Amniotic stem cell (primary cell): Measurements from ENCODE around the gene SEMA6B.
"Not testable (repeated sequence)": the region's sequence is repeated elsewhere in the genome, so short reads cannot be mapped to it uniquely, and the experiment has no call there.

Experiments used
- DNase-seq: peaks from one replicate; lab custom pipeline; 2025; lab: John Stamatoyannopoulos, UW

The SEMA6B gene

GRCh38 chr19:4570916-4571304 lies 11.4 kb upstream of the SEMA6B start:
- no peak for DNase-seq

GRCh38 chr19:4570402-4570801 lies 10.9 kb upstream of the SEMA6B start:
- no peak for DNase-seq

GRCh38 chr19:4568886-4569285 lies 9.4 kb upstream of the SEMA6B start:
- no peak for DNase-seq

GRCh38 chr19:4567584-4568071 lies 8.1 kb upstream of the SEMA6B start:
- DNase-seq, result no peak

GRCh38 chr19:4566402-4567051 lies 7.0 kb upstream of the SEMA6B start:
- DNase-seq, result no peak

GRCh38 chr19:4563562-4563961 lies 4.1 kb upstream of the SEMA6B start:
- not testable (repeated sequence) for DNase-seq

GRCh38 chr19:4562085-4562484 lies 2.6 kb upstream of the SEMA6B start:
- not testable (repeated sequence) for DNase-seq

- DNase-seq, result no peak
Measured at GRCh38 chr19:4557971-4558941, 1.2 kb downstream of the SEMA6B start.

GRCh38 chr19:4557144-4557970 lies 2.1 kb downstream of the SEMA6B start:
- no peak for DNase-seq

- no peak for DNase-seq
Measured at GRCh38 chr19:4556597-4557127, 2.8 kb downstream of the SEMA6B start.

GRCh38 chr19:4555657-4556561 lies 3.6 kb downstream of the SEMA6B start:
- DNase-seq, result no peak

GRCh38 chr19:4554717-4555116 lies 4.8 kb downstream of the SEMA6B start:
- DNase-seq, result no peak

GRCh38 chr19:4553775-4554174 lies 5.7 kb downstream of the SEMA6B start:
- DNase-seq, result no peak

GRCh38 chr19:4553092-4553695 lies 6.3 kb downstream of the SEMA6B start:
- no peak for DNase-seq

GRCh38 chr19:4552525-4552819 lies 7.0 kb downstream of the SEMA6B start:
- no peak for DNase-seq

GRCh38 chr19:4550479-4551050 lies 8.9 kb downstream of the SEMA6B start:
- no peak for DNase-seq

GRCh38 chr19:4550018-4550417 lies 9.5 kb downstream of the SEMA6B start:
- no peak for DNase-seq

- no peak for DNase-seq
Measured at GRCh38 chr19:4548238-4548584, 11.3 kb downstream of the SEMA6B start.

- DNase-seq, result no peak
Measured at GRCh38 chr19:4547303-4548237, 11.9 kb downstream of the SEMA6B start.
